Parathyroid adenoma (tissue), 2 donors: ENCODE measurements around the gene SCN1B.
"Not testable (repeated sequence)": the region's sequence is repeated elsewhere in the genome, so short reads cannot be mapped to it uniquely, and the experiment has no call there.

Experiments
- H2AFZ ChIP-seq: fragments of 300-600 bp; sonication (generic); one replicate; pipeline ENCODE4 v1.7.0; 2017; ENCODE audit warnings: antibody characterized with exemption, mild to moderate bottlenecking
- H3K27ac ChIP-seq: fragments of 300-600 bp; sonication (generic); one replicate; pipeline ENCODE4 v1.7.0; 2017
- H3K27me3 ChIP-seq: fragments of 300-600 bp; sonication (generic); one replicate; pipeline ENCODE4 v1.7.0; 2017; ENCODE audit warnings: low read length; ENCODE audit not compliant: control insufficient read depth, insufficient read depth
- H3K36me3 ChIP-seq: fragments of 300-600 bp; sonication (generic); one replicate; pipeline ENCODE4 v1.7.0; 2017; ENCODE audit warnings: low read length; ENCODE audit not compliant: control insufficient read depth, insufficient read depth
- H3K4me1 ChIP-seq: fragments of 300-600 bp; sonication (generic); one replicate; pipeline ENCODE4 v1.7.0; 2017; ENCODE audit warnings: control low read depth
- H3K4me2 ChIP-seq: fragments of 300-600 bp; sonication (generic); one replicate; pipeline ENCODE4 v1.7.0; 2017; ENCODE audit warnings: low read length
- H3K4me3 ChIP-seq: fragments of 300-600 bp; sonication (generic); one replicate; pipeline ENCODE4 v1.7.0; 2017; ENCODE audit warnings: low read depth, low read length
- H3K79me2 ChIP-seq: fragments of 300-600 bp; sonication (generic); one replicate; pipeline ENCODE4 v1.7.0; 2017; ENCODE audit warnings: control low read depth
- H3K9ac ChIP-seq: fragments of 300-600 bp; sonication (generic); one replicate; pipeline ENCODE4 v1.7.0; 2017; ENCODE audit warnings: mild to moderate bottlenecking
- H3K9me3 ChIP-seq: fragments of 300-600 bp; sonication (generic); one replicate; pipeline ENCODE4 v1.7.0; 2017; ENCODE audit warnings: low read length; ENCODE audit not compliant: control insufficient read depth
- TF ChIP-seq, protein P1 (sequence below): fragments of 300-600 bp; sonication (generic); IDR thresholded peaks from one replicate; pipeline ENCODE4 v1.7.0; 2017; ENCODE audit warnings: antibody characterized with exemption, mild to moderate bottlenecking
- donor health status: primary hyperparathyroidism.

SCN1B gene

DNA sequence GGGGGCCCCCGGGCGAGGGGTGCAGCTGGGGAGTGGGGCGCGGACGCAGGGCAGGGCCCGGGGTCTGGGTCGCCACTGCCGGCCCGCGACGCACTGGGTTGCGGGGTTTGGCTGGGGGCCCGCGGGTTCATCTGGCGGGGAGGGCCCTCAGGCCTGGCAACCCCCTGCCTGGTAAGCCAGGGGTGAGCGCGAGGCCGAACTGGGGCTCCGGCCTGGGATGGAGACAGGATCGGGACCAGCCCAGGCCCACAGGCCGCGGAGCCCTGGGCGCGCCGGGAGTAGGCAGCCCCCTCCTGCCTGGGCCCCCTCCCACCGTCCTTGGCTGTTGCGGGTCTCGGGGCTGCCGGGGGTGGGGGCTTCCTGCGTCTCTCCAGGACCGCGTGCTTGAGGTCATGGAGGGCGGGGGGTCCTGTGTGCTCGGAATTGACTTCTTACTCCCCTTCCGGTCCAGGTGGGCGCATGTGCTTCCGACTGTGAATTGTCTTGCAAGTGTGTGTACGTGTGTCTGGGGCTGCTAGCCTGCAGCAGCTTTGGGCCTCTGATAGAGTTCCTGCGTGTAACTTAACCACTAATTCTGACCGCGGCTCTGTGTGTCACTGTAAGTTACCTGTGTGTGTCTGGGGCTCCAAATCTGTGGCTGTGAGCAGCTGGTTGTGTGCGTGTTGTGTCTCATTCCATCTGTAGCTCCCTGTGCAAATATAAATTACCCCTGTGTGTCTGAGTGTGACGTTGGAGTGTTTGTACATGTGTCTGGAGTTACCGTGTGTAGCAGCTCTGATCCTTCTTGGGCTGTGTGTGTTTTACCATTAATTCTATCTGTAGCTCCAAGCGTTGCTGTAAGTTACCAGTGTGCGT, 29.4 kb upstream of the SCN1B start:
- TF ChIP-seq, protein P1, sequence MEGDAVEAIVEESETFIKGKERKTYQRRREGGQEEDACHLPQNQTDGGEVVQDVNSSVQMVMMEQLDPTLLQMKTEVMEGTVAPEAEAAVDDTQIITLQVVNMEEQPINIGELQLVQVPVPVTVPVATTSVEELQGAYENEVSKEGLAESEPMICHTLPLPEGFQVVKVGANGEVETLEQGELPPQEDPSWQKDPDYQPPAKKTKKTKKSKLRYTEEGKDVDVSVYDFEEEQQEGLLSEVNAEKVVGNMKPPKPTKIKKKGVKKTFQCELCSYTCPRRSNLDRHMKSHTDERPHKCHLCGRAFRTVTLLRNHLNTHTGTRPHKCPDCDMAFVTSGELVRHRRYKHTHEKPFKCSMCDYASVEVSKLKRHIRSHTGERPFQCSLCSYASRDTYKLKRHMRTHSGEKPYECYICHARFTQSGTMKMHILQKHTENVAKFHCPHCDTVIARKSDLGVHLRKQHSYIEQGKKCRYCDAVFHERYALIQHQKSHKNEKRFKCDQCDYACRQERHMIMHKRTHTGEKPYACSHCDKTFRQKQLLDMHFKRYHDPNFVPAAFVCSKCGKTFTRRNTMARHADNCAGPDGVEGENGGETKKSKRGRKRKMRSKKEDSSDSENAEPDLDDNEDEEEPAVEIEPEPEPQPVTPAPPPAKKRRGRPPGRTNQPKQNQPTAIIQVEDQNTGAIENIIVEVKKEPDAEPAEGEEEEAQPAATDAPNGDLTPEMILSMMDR = no peak
- H3K4me1 ChIP-seq = peaks cover 4% of the 10 kb centered on the region

DNA sequence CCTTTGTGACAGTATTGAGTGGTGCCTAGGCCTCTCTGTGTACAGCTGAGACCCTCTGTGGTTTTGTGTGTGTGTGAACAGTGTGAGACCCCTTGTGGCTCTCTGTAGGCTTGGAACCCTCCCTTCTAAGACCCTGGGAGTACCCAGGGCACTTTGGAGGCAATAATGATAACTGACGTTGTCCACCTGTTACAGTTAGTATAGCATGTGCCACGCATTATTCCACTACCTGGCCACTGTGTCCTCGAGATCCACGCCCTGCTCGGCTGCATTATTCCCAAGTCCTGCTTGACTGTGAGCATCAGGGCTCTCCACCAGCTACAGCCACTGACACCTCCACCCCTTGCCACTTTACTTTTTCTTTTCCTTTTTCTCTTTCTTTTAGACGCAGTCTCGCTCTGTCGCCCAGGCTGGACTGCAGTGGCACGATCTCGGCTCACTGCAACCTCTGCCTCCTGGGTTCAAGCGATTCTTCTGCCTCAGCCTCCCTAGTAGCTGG, 28.2 kb upstream of the SCN1B start:
- Histone ChIP-seq H3K4me2 (no peak overlapping the region), H3K79me2 (peaks cover 9% of the 10 kb centered on the region), H3K9me3 (no peaks in the 10 kb centered on the region), H3K9ac (no peak overlapping the region), H3K4me3 (no peak overlapping the region), H2AFZ (no peak overlapping the region), H3K27me3 (no peaks in the 10 kb centered on the region), H3K36me3 (no peaks in the 10 kb centered on the region), H3K4me1 (peaks cover 4% of the 10 kb centered on the region), H3K27ac (no peak overlapping the region)
- TF ChIP-seq, protein P1 = no peak

More for the DNA sequence above, 29.4 kb upstream of the SCN1B start:
- no peaks in the 10 kb centered on the region for H3K9me3 ChIP-seq
- peak overlapping the region; percentile 43 for H2AFZ ChIP-seq
- peak overlapping the region; percentile 51 for H3K4me3 ChIP-seq
- H3K27me3 ChIP-seq = no peaks in the 10 kb centered on the region
- H3K9ac ChIP-seq = peak overlapping the region; percentile 13
- H3K79me2 ChIP-seq = peaks cover 9% of the 10 kb centered on the region
- H3K4me2 ChIP-seq = peak overlapping the region; percentile 80
- H3K36me3 ChIP-seq = no peaks in the 10 kb centered on the region
- H3K27ac ChIP-seq = peak overlapping the region; percentile 100

DNA sequence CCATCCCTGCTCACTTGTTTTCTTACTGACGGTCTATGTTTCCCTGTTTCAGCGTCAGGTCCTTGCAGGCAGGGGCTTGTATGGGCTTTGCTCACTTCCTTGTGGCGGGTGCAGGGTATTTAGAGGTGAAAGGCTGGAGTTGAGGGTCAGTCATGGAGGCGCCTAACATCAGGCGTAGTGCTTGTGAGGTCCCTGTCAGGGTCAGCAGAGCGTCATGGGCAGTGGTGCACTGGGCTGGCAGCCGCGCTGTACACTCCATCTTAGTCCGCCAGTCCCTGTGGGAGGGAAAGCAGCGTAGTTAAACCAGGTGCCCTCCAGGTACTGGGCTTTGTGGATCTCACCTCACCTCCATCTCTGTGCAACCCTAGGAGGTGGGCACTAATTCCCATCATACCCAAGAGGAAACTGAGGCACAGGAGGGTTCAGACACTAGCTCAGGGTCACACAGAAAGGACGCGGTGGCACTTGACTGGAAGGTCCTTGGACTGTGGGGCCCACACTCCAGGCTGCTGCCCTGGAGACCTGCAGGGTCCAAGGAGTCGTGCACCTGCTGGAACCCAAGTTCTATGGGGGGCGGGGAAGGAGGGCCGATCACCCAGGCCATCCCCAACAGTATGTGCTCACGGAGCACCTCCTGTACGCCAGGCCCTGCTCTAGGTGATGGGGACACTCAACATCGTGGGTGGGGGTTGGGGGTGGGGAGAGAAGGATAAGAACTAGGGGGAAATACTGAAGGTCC, 25.6 kb upstream of the SCN1B start:
- Histone ChIP-seq H2AFZ (no peak overlapping the region), H3K4me2 (no peak overlapping the region), H3K79me2 (peaks cover 9% of the 10 kb centered on the region), H3K9ac (no peak overlapping the region), H3K4me3 (no peak overlapping the region), H3K36me3 (no peaks in the 10 kb centered on the region), H3K27me3 (no peaks in the 10 kb centered on the region), H3K27ac (no peak overlapping the region), H3K4me1 (no peaks in the 10 kb centered on the region), H3K9me3 (no peaks in the 10 kb centered on the region)
- TF ChIP-seq, protein P1 = no peak

DNA sequence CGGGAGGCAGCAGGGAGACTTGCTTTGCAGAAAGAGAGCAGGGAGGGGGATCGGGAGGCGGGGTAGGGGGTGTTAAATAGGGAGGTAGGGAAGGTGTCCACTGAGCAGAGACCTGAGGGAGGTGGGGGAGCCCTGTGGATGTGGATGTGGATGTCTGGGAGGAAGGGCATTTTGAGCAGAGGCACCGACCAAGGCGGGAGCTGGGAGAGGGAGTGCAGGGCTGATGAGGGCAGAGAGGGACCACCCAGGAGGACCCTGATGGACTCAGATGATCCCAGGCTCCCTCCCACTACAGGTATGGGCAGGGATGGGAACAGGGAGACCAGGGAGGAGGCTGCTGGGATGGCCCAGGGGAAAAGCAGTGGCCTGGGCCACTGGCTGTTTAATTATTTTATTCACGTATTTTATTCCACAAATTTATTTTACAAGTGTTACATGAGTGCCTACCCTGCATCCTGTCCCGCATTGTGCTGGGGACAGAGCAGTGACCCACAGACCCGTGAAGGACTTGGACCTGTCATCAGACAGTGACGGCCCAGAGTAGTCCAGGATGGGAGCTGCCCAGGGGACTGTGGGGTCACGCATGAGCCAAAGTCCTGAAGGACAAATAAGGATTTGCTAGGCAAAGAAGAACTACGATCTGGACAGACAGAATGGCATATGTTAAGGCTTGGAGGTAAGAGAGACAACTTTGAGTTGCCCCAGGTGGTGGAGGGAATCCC, 24.9 kb upstream of the SCN1B start:
- Histone ChIP-seq H3K27me3 (no peaks in the 10 kb centered on the region), H2AFZ (no peak overlapping the region), H3K4me3 (no peak overlapping the region), H3K36me3 (no peaks in the 10 kb centered on the region), H3K9ac (no peak overlapping the region), H3K27ac (no peak overlapping the region), H3K9me3 (no peaks in the 10 kb centered on the region), H3K4me1 (no peaks in the 10 kb centered on the region), H3K79me2 (peaks cover 8% of the 10 kb centered on the region), H3K4me2 (no peak overlapping the region)
- TF ChIP-seq, protein P1 = no peak

DNA sequence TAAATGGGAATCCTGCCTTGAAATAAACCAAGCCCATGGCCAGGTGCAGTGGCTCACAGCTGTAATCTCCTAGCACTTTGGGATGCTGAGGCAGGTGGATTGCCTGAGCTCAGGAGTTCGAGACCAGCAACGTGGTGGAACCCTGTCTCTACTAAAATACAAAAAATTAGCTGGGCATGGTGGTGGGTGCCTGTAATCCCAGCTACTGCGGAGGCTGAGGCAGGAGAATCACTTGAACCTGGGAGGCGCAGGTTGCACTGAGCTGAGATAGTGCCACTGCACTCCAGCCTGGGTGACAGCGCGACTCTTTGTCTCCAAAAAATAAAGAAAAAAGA, 24.3 kb upstream of the SCN1B start:
- H3K4me3 ChIP-seq, H3K36me3 ChIP-seq, H3K4me1 ChIP-seq, H3K9me3 ChIP-seq, H3K27ac ChIP-seq, H2AFZ ChIP-seq, H3K27me3 ChIP-seq, H3K79me2 ChIP-seq, H3K9ac ChIP-seq, H3K4me2 ChIP-seq: not testable (repeated sequence)
